ENCODE measurements around the gene ENOX1. TPM values are rescaled to one million over a fixed set of nuclear protein-coding genes. Genes with fewer than 3 reads are reported as not detected.

The ENOX1 gene
- total RNA-seq, 1 donor from 2014 or later = 0.71 TPM

- Histone ChIP-seq H3K4me3 (ENCODE audit: low read depth, low read length) (no peak overlapping the region), H3K36me3 (ENCODE audit: control insufficient read depth, insufficient read depth, low read length) (no peaks in the 10 kb centered on the region), H3K27me3 (ENCODE audit: control insufficient read depth, insufficient read depth, low read length) (no peaks in the 10 kb centered on the region)
- no peak for DNase-seq (ENCODE audit: low read depth)
- no peak for TF ChIP-seq CTCF (IDR thresholded peaks at IDR 0.05; ENCODE audit: insufficient read depth, low read length, poor library complexity, severe bottlenecking)
These were observed 443.1 kb downstream of the ENOX1 start for GRCh38 chr13:43343645-43344044.

- H3K36me3 ChIP-seq (ENCODE audit: control insufficient read depth, insufficient read depth, low read length) = no peaks in the 10 kb centered on the region
- H3K27me3 ChIP-seq (ENCODE audit: control insufficient read depth, insufficient read depth, low read length) = no peaks in the 10 kb centered on the region
- no peak overlapping the region for H3K4me3 ChIP-seq (ENCODE audit: low read depth, low read length)
- no peak for TF ChIP-seq CTCF (IDR thresholded peaks at IDR 0.05; ENCODE audit: insufficient read depth, low read length, poor library complexity, severe bottlenecking)
- no peak for DNase-seq (ENCODE audit: low read depth)
These were observed 446.8 kb downstream of the ENOX1 start for GRCh38 chr13:43339805-43340550.

- Histone ChIP-seq H3K4me3 (ENCODE audit: low read depth, low read length) (no peak overlapping the region), H3K36me3 (ENCODE audit: control insufficient read depth, insufficient read depth, low read length) (no peaks in the 10 kb centered on the region), H3K27me3 (ENCODE audit: control insufficient read depth, insufficient read depth, low read length) (no peaks in the 10 kb centered on the region)
- TF ChIP-seq CTCF (IDR thresholded peaks at IDR 0.05; ENCODE audit: insufficient read depth, low read length, poor library complexity, severe bottlenecking) = no peak
- DNase-seq (ENCODE audit: low read depth) = no peak
These were observed 447.5 kb downstream of the ENOX1 start for GRCh38 chr13:43339145-43339804.

GRCh38 chr13:43335764-43336163 is 451.0 kb downstream of the ENOX1 start:
- Histone ChIP-seq H3K27me3 (ENCODE audit: control insufficient read depth, insufficient read depth, low read length) (no peaks in the 10 kb centered on the region), H3K36me3 (ENCODE audit: control insufficient read depth, insufficient read depth, low read length) (no peaks in the 10 kb centered on the region), H3K4me3 (ENCODE audit: low read depth, low read length) (no peak overlapping the region)
- no peak for DNase-seq (ENCODE audit: low read depth)
- no peak for TF ChIP-seq CTCF (IDR thresholded peaks at IDR 0.05; ENCODE audit: insufficient read depth, low read length, poor library complexity, severe bottlenecking)

GRCh38 chr13:43333176-43333575 is 453.6 kb downstream of the ENOX1 start:
- Histone ChIP-seq H3K4me3 (ENCODE audit: low read depth, low read length) (no peak overlapping the region), H3K36me3 (ENCODE audit: control insufficient read depth, insufficient read depth, low read length) (no peaks in the 10 kb centered on the region), H3K27me3 (ENCODE audit: control insufficient read depth, insufficient read depth, low read length) (no peaks in the 10 kb centered on the region)
- DNase-seq (ENCODE audit: low read depth) = no peak
- TF ChIP-seq CTCF (IDR thresholded peaks at IDR 0.05; ENCODE audit: insufficient read depth, low read length, poor library complexity, severe bottlenecking) = no peak

All from kidney epithelial cell (primary cell).